GM12878 (cell line): ENCODE data around the gene CYBC1. TPM values are rescaled to one million over a fixed set of nuclear protein-coding genes. Genes with fewer than 3 reads are reported as not detected.

ENCODE experiments used
- CBX5 ChIP-seq: sonication (generic); IDR thresholded peaks from 2 replicates; pipeline ENCODE4 v1.6.1; 2016; ENCODE audit warnings: low read depth, moderate library complexity, mild to moderate bottlenecking, inconsistent platforms
- CHD2 ChIP-seq: IDR thresholded peaks from 2 replicates; pipeline ENCODE4 v1.6.1; 2011; ENCODE audit warnings: low read depth, low read length, improper control_type of control experiment, borderline replicate concordance
- EP300 ChIP-seq, 2 experiments: fragments of 150-350 bp in 1 of 2; IDR thresholded peaks; 2 replicates each; pipeline ENCODE4 v1.6.1; 2011 to 2012; ENCODE audit warnings: low read depth in 2 of 2, low read length in 2 of 2, borderline replicate concordance in 1 of 2, improper control_type of control experiment in 1 of 2, inconsistent platforms in 1 of 2; ENCODE audit not compliant: control insufficient read depth in 1 of 2
- HCFC1 ChIP-seq: fragments of 150-350 bp; IDR thresholded peaks from 2 replicates; pipeline ENCODE4 v1.6.1; 2014; ENCODE audit warnings: low read length
- MYB ChIP-seq: fragments of 150-350 bp; IDR thresholded peaks from 2 replicates; pipeline ENCODE4 v1.6.1; 2014; ENCODE audit warnings: mild to moderate bottlenecking, low read depth, low read length, borderline replicate concordance
- NR2C2 ChIP-seq: IDR thresholded peaks from 2 replicates; pipeline ENCODE4 v1.6.1; 2011; ENCODE audit warnings: borderline replicate concordance, low read depth; ENCODE audit not compliant: control insufficient read depth, insufficient read length
- POU2F2 ChIP-seq: IDR thresholded peaks from 3 replicates; pipeline ENCODE4 v1.6.1; 2011; ENCODE audit warnings: low read depth, mild to moderate bottlenecking, low read length, borderline replicate concordance
- RAD21 ChIP-seq: IDR thresholded peaks from 2 replicates; pipeline ENCODE4 v1.6.1; 2011; ENCODE audit warnings: mild to moderate bottlenecking, low read depth, low read length, moderate library complexity; ENCODE audit not compliant: insufficient read depth
- RFX5 ChIP-seq: IDR thresholded peaks from 2 replicates; pipeline ENCODE4 v1.6.1; 2011; ENCODE audit warnings: low read depth, low read length, improper control_type of control experiment
- SIX5 ChIP-seq: IDR thresholded peaks from 2 replicates; pipeline ENCODE4 v1.6.1; 2011; ENCODE audit warnings: mild to moderate bottlenecking, low read depth, low read length, moderate library complexity; ENCODE audit not compliant: severe bottlenecking
- SMARCA5 ChIP-seq: fragments of 450-650 bp; IDR thresholded peaks from 2 replicates; pipeline ENCODE4 v1.6.1; 2017; ENCODE audit warnings: mild to moderate bottlenecking
- SP1 ChIP-seq: IDR thresholded peaks from one replicate; pipeline ENCODE4 v1.6.1; 2011; ENCODE audit warnings: low read depth, low read length
- SREBF2 ChIP-seq: IDR thresholded peaks from 2 replicates; pipeline ENCODE4 v1.6.1; 2012; ENCODE audit warnings: mild to moderate bottlenecking, low read length
- SRF ChIP-seq, 2 experiments: IDR thresholded peaks; 2 replicates each; pipeline ENCODE4 v1.6.1; 2011; ENCODE audit warnings: low read depth in 2 of 2, low read length in 2 of 2, mild to moderate bottlenecking in 1 of 2, moderate library complexity in 1 of 2
- ZBED1 ChIP-seq: IDR thresholded peaks from 2 replicates; pipeline ENCODE4 v1.6.1; 2016; ENCODE audit warnings: borderline replicate concordance
- ZNF24 ChIP-seq: fragments of 450-650 bp; IDR thresholded peaks from 2 replicates; pipeline ENCODE4 v1.6.1; 2017; ENCODE audit warnings: antibody characterized with exemption, mild to moderate bottlenecking
- ZZZ3 ChIP-seq: IDR thresholded peaks from 2 replicates; pipeline ENCODE4 v1.6.1; 2011; ENCODE audit warnings: low read depth; ENCODE audit not compliant: control insufficient read depth, insufficient read length
- polyA plus RNA-seq, 11 experiments: library from polyadenylated mRNA; depleted of rRNA in 4 of 11; unstranded in 6 of 11; stranded (reverse) in 5 of 11; fragments of >200 nt; fragmentation: Nextera tagmentation in 4 of 11; fragmentation: Illumina TruSeq in 1 of 11; extraction: Ambion mirVana in 4 of 11; extraction: Trizol in 1 of 11; gene quantifications; 1 replicate in 1 of 11; 2 replicates in 10 of 11; pipeline versions ENCODE4 v1.2.1 to v1.2.3, GENCODE V29; 2011 to 2016; ENCODE audit warnings: inconsistent platforms in 2 of 11, missing spikeins in 2 of 11, low read depth in 1 of 11
- total RNA-seq, 4 experiments: library from RNA; depleted of rRNA in 3 of 4; stranded (reverse); fragments of >200 nt in 3 of 4; fragmentation: Illumina TruSeq in 1 of 4; extraction: Trizol in 1 of 4; gene quantifications; 2 replicates each; pipeline versions ENCODE4 v1.2.1 to v1.2.3, GENCODE V29; 2013 to 2021
- TF ChIP-seq, protein P1 (sequence below): IDR thresholded peaks from 2 replicates; pipeline ENCODE4 v1.6.1; 2011; ENCODE audit warnings: mild to moderate bottlenecking, low read depth, low read length, moderate library complexity; ENCODE audit not compliant: insufficient replicate concordance
- TF ChIP-seq, protein P2 (sequence below): fragments of 450-650 bp; IDR thresholded peaks from 2 replicates; pipeline ENCODE4 v1.6.1; 2018; ENCODE audit warnings: borderline replicate concordance, mild to moderate bottlenecking; ENCODE audit not compliant: partially characterized antibody
- TF ChIP-seq, protein P3 (sequence below): fragments of 450-650 bp; IDR thresholded peaks from 2 replicates; pipeline ENCODE4 v1.6.1; 2017; ENCODE audit warnings: mild to moderate bottlenecking, low read depth, inconsistent platforms; ENCODE audit not compliant: poor library complexity, severe bottlenecking
- TF ChIP-seq, protein P4 (sequence below), 3 experiments: IDR thresholded peaks in 2 of 3; conservative IDR thresholded peaks in 1 of 3; 2 replicates each; pipeline ENCODE4 v1.5.1; 2011; ENCODE audit warnings: low read depth in 3 of 3, low read length in 3 of 3, mild to moderate bottlenecking in 3 of 3, control low read depth in 2 of 3, moderate library complexity in 2 of 3, inconsistent platforms in 1 of 3, mixed read lengths in 1 of 3; ENCODE audit not compliant: control insufficient read depth in 2 of 3, insufficient read depth in 1 of 3; ENCODE audit errors: extremely low read depth in 1 of 3

Gene CYBC1
- total and polyA plus RNA-seq, 10 of the 15 experiments (the other 5 are each of a cell fraction or from before 2014, with no cell fraction given): 4.2 to 162 (median 133) TPM

DNA sequence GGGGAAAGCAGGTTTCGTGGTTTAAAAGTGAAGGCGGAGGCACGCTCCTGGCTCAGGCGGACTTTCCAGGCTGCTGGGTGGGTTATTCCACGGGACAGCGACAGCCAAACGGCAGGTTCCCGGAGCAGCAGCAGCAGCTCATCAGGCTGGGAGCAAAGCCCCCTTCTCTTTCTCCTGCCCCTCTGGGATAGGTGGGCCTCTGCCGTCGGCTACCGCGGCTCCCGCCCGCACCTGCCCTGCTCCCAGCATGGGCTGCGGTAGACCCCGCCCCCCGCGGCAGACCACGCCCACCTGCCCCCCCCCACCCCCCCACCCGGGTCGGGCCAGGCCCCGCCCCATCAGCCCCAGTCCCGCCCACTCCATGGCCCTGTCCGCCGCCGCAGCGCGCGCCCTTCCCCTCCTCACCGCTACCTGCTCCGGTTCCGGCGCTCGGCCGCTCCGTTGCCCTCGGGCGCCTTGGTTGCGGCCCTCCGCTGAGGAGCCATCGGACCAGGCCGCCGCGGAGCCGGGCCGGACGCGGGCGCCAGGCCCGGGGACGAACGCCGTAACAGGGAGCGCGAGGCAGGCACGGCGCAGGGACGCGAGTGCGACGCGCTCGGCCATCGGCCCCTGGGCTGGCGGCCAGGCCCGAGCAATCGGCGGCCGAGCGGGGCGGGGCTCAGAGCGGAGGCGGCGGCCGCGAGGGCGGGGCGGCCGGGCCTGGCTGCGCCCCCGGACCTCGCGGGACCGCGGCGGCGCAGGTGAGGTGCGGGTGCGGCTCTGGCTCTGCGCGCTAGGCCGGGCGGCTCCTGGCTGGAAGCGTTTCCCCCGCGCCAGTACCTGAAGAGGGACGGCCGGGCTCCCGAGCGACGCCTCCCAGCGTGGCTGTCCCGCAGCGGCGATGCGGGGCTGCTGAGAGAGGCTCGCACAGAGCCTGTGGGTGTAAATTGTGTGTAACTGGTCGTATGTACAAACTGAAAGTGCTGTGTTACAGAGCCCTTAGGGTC is 32.3 kb downstream of the CYBC1 start, which contains the start of the genes HEXD and OGFOD3 (continued):
- TF ChIP-seq, protein P1, sequence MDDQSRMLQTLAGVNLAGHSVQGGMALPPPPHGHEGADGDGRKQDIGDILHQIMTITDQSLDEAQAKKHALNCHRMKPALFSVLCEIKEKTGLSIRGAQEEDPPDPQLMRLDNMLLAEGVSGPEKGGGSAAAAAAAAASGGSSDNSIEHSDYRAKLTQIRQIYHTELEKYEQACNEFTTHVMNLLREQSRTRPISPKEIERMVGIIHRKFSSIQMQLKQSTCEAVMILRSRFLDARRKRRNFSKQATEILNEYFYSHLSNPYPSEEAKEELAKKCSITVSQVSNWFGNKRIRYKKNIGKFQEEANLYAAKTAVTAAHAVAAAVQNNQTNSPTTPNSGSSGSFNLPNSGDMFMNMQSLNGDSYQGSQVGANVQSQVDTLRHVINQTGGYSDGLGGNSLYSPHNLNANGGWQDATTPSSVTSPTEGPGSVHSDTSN: no peak
- TF ChIP-seq RFX5 (0 out of 2 replicates have a peak, but pooled peaks have one; percentile 16), CBX5 (no peak), SIX5 (peak; percentile 67), NR2C2 (peak; percentile 95), SMARCA5 (peak; percentile 90), RAD21 (no peak), POU2F2 (peak; percentile 70; the same call in 2 of the 3 replicates), MYB (no peak), ZZZ3 (no peak), HCFC1 (peak; percentile 84), SRF (IDR thresholded peaks at IDR 0.05; ENCODE audit: low read depth in 2 of 2, low read length in 2 of 2) (peak; percentile 99), ZNF24 (peak; percentile 73; the same call in 1 of the 2 replicates), EP300 (IDR thresholded peaks at IDR 0.05; ENCODE audit: borderline replicate concordance in 1 of 2, control insufficient read depth in 1 of 2, low read depth in 2 of 2, low read length in 2 of 2) (no peak; a peak in 1 of 4 replicates), CHD2 (peak; percentile 78; the same call in 1 of the 2 replicates), SREBF2 (no peak), ZBED1 (no peak), SP1 (peak; percentile 82)
- TF ChIP-seq, protein P2, sequence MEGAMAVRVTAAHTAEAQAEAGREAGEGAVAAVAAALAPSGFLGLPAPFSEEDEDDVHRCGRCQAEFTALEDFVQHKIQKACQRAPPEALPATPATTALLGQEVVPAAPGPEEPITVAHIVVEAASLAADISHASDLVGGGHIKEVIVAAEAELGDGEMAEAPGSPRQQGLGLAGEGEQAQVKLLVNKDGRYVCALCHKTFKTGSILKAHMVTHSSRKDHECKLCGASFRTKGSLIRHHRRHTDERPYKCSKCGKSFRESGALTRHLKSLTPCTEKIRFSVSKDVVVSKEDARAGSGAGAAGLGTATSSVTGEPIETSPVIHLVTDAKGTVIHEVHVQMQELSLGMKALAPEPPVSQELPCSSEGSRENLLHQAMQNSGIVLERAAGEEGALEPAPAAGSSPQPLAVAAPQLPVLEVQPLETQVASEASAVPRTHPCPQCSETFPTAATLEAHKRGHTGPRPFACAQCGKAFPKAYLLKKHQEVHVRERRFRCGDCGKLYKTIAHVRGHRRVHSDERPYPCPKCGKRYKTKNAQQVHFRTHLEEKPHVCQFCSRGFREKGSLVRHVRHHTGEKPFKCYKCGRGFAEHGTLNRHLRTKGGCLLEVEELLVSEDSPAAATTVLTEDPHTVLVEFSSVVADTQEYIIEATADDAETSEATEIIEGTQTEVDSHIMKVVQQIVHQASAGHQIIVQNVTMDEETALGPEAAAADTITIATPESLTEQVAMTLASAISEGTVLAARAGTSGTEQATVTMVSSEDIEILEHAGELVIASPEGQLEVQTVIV: no peak
- TF ChIP-seq, protein P3, sequence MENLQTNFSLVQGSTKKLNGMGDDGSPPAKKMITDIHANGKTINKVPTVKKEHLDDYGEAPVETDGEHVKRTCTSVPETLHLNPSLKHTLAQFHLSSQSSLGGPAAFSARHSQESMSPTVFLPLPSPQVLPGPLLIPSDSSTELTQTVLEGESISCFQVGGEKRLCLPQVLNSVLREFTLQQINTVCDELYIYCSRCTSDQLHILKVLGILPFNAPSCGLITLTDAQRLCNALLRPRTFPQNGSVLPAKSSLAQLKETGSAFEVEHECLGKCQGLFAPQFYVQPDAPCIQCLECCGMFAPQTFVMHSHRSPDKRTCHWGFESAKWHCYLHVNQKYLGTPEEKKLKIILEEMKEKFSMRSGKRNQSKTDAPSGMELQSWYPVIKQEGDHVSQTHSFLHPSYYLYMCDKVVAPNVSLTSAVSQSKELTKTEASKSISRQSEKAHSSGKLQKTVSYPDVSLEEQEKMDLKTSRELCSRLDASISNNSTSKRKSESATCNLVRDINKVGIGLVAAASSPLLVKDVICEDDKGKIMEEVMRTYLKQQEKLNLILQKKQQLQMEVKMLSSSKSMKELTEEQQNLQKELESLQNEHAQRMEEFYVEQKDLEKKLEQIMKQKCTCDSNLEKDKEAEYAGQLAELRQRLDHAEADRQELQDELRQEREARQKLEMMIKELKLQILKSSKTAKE: no peak
- TF ChIP-seq, protein P4, sequence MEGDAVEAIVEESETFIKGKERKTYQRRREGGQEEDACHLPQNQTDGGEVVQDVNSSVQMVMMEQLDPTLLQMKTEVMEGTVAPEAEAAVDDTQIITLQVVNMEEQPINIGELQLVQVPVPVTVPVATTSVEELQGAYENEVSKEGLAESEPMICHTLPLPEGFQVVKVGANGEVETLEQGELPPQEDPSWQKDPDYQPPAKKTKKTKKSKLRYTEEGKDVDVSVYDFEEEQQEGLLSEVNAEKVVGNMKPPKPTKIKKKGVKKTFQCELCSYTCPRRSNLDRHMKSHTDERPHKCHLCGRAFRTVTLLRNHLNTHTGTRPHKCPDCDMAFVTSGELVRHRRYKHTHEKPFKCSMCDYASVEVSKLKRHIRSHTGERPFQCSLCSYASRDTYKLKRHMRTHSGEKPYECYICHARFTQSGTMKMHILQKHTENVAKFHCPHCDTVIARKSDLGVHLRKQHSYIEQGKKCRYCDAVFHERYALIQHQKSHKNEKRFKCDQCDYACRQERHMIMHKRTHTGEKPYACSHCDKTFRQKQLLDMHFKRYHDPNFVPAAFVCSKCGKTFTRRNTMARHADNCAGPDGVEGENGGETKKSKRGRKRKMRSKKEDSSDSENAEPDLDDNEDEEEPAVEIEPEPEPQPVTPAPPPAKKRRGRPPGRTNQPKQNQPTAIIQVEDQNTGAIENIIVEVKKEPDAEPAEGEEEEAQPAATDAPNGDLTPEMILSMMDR (IDR thresholded peaks at IDR 0.05 in 2 of 3, conservative IDR thresholded peaks at IDR 0.05 in 1 of 3; ENCODE audit: control insufficient read depth in 2 of 3, extremely low read depth in 1 of 3, insufficient read depth in 1 of 3, low read depth in 3 of 3, low read length in 3 of 3): no peak
